CD14-positive monocyte (primary cell): ENCODE results near the gene PTPN7. TPM values are rescaled to one million over a fixed set of nuclear protein-coding genes. Genes with fewer than 3 reads are reported as not detected.
"Not testable (repeated sequence)": the region's sequence is repeated elsewhere in the genome, so short reads cannot be mapped to it uniquely, and the experiment has no call there.

ENCODE experiments used
- DNase-seq, 3 donors: peaks; one replicate each; pipeline ENCODE4 v3.0.0-alpha.2; 2011 to 2022
- H2AFZ ChIP-seq: 2 replicates; pipeline ENCODE4 v1.6.0; 2012; ENCODE audit warnings: mild to moderate bottlenecking, low read depth, low read length, inconsistent platforms; ENCODE audit not compliant: insufficient read depth, poor library complexity, severe bottlenecking
- H3K27ac ChIP-seq, 2 donors: 1 replicate in 1 of 2; 2 replicates in 1 of 2; pipeline ENCODE4 v1.5.1; 2012 to 2013; ENCODE audit warnings: low read length in 2 of 2, control low read depth in 1 of 2, inconsistent platforms in 1 of 2, low read depth in 1 of 2, mild to moderate bottlenecking in 1 of 2
- H3K27me3 ChIP-seq, 2 donors: one replicate each; pipeline versions ENCODE4 v1.6.0 to v1.6.1; 2011 to 2013; ENCODE audit warnings: low read length in 2 of 2; ENCODE audit not compliant: control insufficient read depth in 2 of 2, insufficient read depth in 2 of 2
- H3K36me3 ChIP-seq, 2 donors: replicated peaks in 1 of 2; 1 replicate in 1 of 2; 2 replicates in 1 of 2; pipeline versions ENCODE4 v1.5.1 to v1.6.1; 2012 to 2013; ENCODE audit warnings: low read length in 2 of 2, control low read depth in 1 of 2, inconsistent platforms in 1 of 2, mild to moderate bottlenecking in 1 of 2; ENCODE audit not compliant: insufficient read depth in 2 of 2, control insufficient read depth in 1 of 2
- H3K4me1 ChIP-seq, 2 donors: 1 replicate in 1 of 2; 2 replicates in 1 of 2; pipeline versions ENCODE4 v1.5.1 to v1.6.1; 2012 to 2013; ENCODE audit warnings: low read length in 2 of 2, control low read depth in 1 of 2, inconsistent platforms in 1 of 2, mild to moderate bottlenecking in 1 of 2, moderate library complexity in 1 of 2; ENCODE audit not compliant: insufficient read depth in 2 of 2, control insufficient read depth in 1 of 2
- H3K4me2 ChIP-seq: replicated peaks from 2 replicates; pipeline ENCODE3; 2012; ENCODE audit warnings: low read length, moderate library complexity, mild to moderate bottlenecking; ENCODE audit not compliant: poor library complexity, severe bottlenecking; ENCODE audit errors: extremely low read depth
- H3K4me3 ChIP-seq, 3 experiments: fragments of 200-600 bp in 1 of 3; sonication (generic) in 1 of 3; replicated peaks in 1 of 3; 1 replicate in 2 of 3; 2 replicates in 1 of 3; pipeline ENCODE4 v1.5.1; 2011 to 2013; ENCODE audit warnings: low read length in 3 of 3, mild to moderate bottlenecking in 3 of 3, control low read depth in 2 of 3, low read depth in 2 of 3, inconsistent platforms in 1 of 3, moderate library complexity in 1 of 3
- H3K79me2 ChIP-seq: 2 replicates; pipeline ENCODE4 v1.6.0; 2012; ENCODE audit warnings: mild to moderate bottlenecking, control low read depth, inconsistent platforms, low read length, moderate library complexity; ENCODE audit not compliant: insufficient read depth
- H3K9ac ChIP-seq: 2 replicates; pipeline ENCODE4 v1.6.0; 2017; ENCODE audit warnings: low read length, mild to moderate bottlenecking; ENCODE audit not compliant: insufficient read depth, poor library complexity, severe bottlenecking
- H3K9me3 ChIP-seq, 2 donors: replicated peaks in 1 of 2; 1 replicate in 1 of 2; 2 replicates in 1 of 2; pipeline versions ENCODE4 v1.5.1 to v1.6.1; 2012 to 2013; ENCODE audit warnings: low read length in 2 of 2, control low read depth in 1 of 2; ENCODE audit not compliant: control insufficient read depth in 1 of 2, insufficient read depth in 1 of 2
- H4K20me1 ChIP-seq: 2 replicates; pipeline ENCODE4 v1.6.0; 2012; ENCODE audit warnings: mild to moderate bottlenecking, low read length, control low read depth, moderate library complexity; ENCODE audit not compliant: insufficient read depth
- H3K27ac Mint-ChIP-seq, 7 donors: one replicate each; pipeline ENCODE4 v1.8.0; 2020; ENCODE audit warnings: mild to moderate bottlenecking in 7 of 7, mixed read lengths in 7 of 7, moderate library complexity in 6 of 7, inconsistent platforms in 2 of 7
- H3K27me3 Mint-ChIP-seq, 3 donors: one replicate each; pipeline ENCODE4 v1.8.0; 2021 to 2022; ENCODE audit warnings: low read depth in 3 of 3, mild to moderate bottlenecking in 3 of 3, mixed read lengths in 3 of 3, moderate library complexity in 3 of 3, inconsistent platforms in 1 of 3
- H3K36me3 Mint-ChIP-seq, 2 donors: one replicate each; pipeline ENCODE4 v1.8.0; 2020; ENCODE audit warnings: mixed read lengths in 2 of 2, inconsistent platforms in 1 of 2, mild to moderate bottlenecking in 1 of 2
- H3K4me1 Mint-ChIP-seq: one replicate; pipeline ENCODE4 v1.8.0; 2020; ENCODE audit warnings: mild to moderate bottlenecking, mixed read lengths
- H3K4me3 Mint-ChIP-seq, 2 donors: one replicate each; pipeline ENCODE4 v1.8.0; 2020; ENCODE audit warnings: mild to moderate bottlenecking in 2 of 2, mixed read lengths in 2 of 2, moderate library complexity in 1 of 2
- H3K9me3 Mint-ChIP-seq, 7 donors: one replicate each; pipeline ENCODE4 v1.8.0; 2020 to 2022; ENCODE audit warnings: mixed read lengths in 7 of 7, mild to moderate bottlenecking in 6 of 7, moderate library complexity in 6 of 7, inconsistent platforms in 2 of 7
- WGBS: methylation state at CpG from one replicate; pipeline ENCODE4 v1.1.5; 2013; ENCODE audit warnings: missing lambda C conversion rate; ENCODE audit not compliant: insufficient coverage; 5-methylcytosine and 5-hydroxymethylcytosine counted together
- intact Hi-C, 2 donors: fragments of 100-400 bp; cut with micrococcal nuclease; formaldehyde crosslinking; loops; one replicate each; pipeline versions ENCODE4 v1.15.0 to v1.15.1; 2023
- polyA plus RNA-seq, 3 donors: library from polyadenylated mRNA; depleted of rRNA in 1 of 3; unstranded in 2 of 3; stranded (reverse) in 1 of 3; fragments of 300-500 nt in 2 of 3; fragments of >200 nt in 1 of 3; fragmentation: Illumina TruSeq in 2 of 3; gene quantifications; 1 replicate in 2 of 3; 2 replicates in 1 of 3; pipeline ENCODE4 v1.2.3, GENCODE V29; 2012 to 2021
- TF ChIP-seq, protein P1 (sequence below): fragments of 200-600 bp; IDR thresholded peaks from one replicate; pipeline ENCODE4 v1.8.0; 2022; ENCODE audit warnings: antibody characterized with exemption, mild to moderate bottlenecking

The PTPN7 gene
- polyA plus RNA-seq, 3 donors = 4.0 to 18.8 (median 8.3) TPM

DNA sequence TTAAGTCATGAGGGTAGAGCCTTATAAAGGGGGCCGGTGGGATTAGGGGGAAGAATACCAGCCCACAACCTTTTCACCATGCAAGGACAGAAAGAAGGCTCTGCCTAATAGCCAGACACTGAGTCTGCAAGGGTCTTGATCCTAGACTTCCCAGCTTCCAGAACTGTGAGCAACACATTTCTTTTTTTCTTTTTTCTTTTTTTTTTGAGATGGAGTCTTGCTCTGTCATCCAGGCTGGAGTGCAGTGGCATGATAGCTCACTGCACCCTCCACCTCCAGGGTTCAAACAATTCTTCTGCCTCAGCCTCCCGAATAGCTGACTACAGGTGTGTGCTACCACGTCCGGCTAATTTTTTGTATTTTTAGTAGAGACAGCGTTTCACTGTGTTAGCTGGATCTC lies 14.1 kb downstream of the PTPN7 start:
- Histone ChIP-seq H4K20me1 (peaks cover 23% of the 10 kb centered on the region), H3K36me3 (peaks cover 23 to 46% of the 10 kb centered on the region in 2 donors), H3K27ac (no peak overlapping the region), H3K79me2 (peaks cover 38% of the 10 kb centered on the region), H3K4me2 (no peak overlapping the region), H3K4me1 (peaks cover 27 to 31% of the 10 kb centered on the region in 2 donors), H2AFZ (no peak overlapping the region), H3K9me3 (no peaks in the 10 kb centered on the region), H3K27me3 (no peaks in the 10 kb centered on the region), H3K4me3 (no peak overlapping the region), H3K9ac (no peak overlapping the region)
- Mint-ChIP-seq H3K4me1 (peaks cover 31% of the 10 kb centered on the region), H3K36me3 (peaks cover 28 to 51% of the 10 kb centered on the region in 2 donors), H3K27ac (no peak overlapping the region), H3K9me3 (no peaks in the 10 kb centered on the region), H3K4me3 (no peak overlapping the region), H3K27me3 (peaks cover 0 to 8% (median 0%) of the 10 kb centered on the region in 3 donors)
- TF ChIP-seq, protein P1, sequence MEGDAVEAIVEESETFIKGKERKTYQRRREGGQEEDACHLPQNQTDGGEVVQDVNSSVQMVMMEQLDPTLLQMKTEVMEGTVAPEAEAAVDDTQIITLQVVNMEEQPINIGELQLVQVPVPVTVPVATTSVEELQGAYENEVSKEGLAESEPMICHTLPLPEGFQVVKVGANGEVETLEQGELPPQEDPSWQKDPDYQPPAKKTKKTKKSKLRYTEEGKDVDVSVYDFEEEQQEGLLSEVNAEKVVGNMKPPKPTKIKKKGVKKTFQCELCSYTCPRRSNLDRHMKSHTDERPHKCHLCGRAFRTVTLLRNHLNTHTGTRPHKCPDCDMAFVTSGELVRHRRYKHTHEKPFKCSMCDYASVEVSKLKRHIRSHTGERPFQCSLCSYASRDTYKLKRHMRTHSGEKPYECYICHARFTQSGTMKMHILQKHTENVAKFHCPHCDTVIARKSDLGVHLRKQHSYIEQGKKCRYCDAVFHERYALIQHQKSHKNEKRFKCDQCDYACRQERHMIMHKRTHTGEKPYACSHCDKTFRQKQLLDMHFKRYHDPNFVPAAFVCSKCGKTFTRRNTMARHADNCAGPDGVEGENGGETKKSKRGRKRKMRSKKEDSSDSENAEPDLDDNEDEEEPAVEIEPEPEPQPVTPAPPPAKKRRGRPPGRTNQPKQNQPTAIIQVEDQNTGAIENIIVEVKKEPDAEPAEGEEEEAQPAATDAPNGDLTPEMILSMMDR = no peak
- 96% methylated on average over 4 of the region's 5 CpGs for WGBS
- no peak for DNase-seq
- intact Hi-C loops = loop anchor here in 1 of 2 donors (10.0 kb wide), 1 partner anchor 261 kb away; the partner anchor contains the start of gene SHISA4

- Histone ChIP-seq H3K36me3 (peaks cover 20 to 44% of the 10 kb centered on the region in 2 donors), H3K4me1 (peaks cover 27 to 36% of the 10 kb centered on the region in 2 donors), H3K4me2 (peak overlapping the region; percentile 95), H4K20me1 (peaks cover 29% of the 10 kb centered on the region), H3K4me3 (peak overlapping the region in 1 of 3 experiments; percentile 95), H3K79me2 (peaks cover 44% of the 10 kb centered on the region)
- H3K4me1 Mint-ChIP-seq = peaks cover 36% of the 10 kb centered on the region
- DNase-seq, H2AFZ ChIP-seq, H3K27ac Mint-ChIP-seq, H3K27me3 ChIP-seq, H3K27ac ChIP-seq, H3K9me3 ChIP-seq, H3K9ac ChIP-seq, H3K27me3 Mint-ChIP-seq, H3K9me3 Mint-ChIP-seq: not testable (repeated sequence)
- peaks cover 24 to 51% of the 10 kb centered on the region in 2 donors for H3K36me3 Mint-ChIP-seq
- no CpG with 5 or more reads among the region's 8 CpGs for WGBS
- intact Hi-C loops = loop anchor here in 1 of 2 donors (10.0 kb wide), 1 partner anchor 261 kb away; the partner anchor contains the start of gene SHISA4
- peak overlapping the region in 1 of 2 donors; percentile 83 for H3K4me3 Mint-ChIP-seq
Measured at GRCh38 chr1:202145744-202146140, 14.7 kb downstream of the PTPN7 start.
